A673 (cell line): ENCODE measurements around the gene CCDC149. TPM values are rescaled to one million over a fixed set of nuclear protein-coding genes. Genes with fewer than 3 reads are reported as not detected.

Source experiments
- BruUV-seq: library from RNA; stranded (reverse); fragments of 400-500 nt; replicated peaks from 2 replicates; lab custom pipeline; 2021; lab: Mats Ljungman, UMichigan
- CTCF ChIA-PET: fragments of 300-600 bp; sonication (Branson Sonifier 250); formaldehyde crosslinking; loops from one replicate; lab custom pipeline; 2022; ENCODE audit warnings: antibody characterized with exemption; lab: Charles Lee
- POLR2A ChIA-PET: fragments of 300-600 bp; sonication (Branson Sonifier 250); formaldehyde crosslinking; loops from one replicate; lab custom pipeline; 2022; ENCODE audit warnings: antibody characterized with exemption; ENCODE audit not compliant: low non-redundant PET; lab: Charles Lee
- DNase-seq: peaks from one replicate; pipeline ENCODE4 v3.0.0-alpha.2; 2015; ENCODE audit warnings: low spot score
- H3K27ac ChIP-seq: fragments of 200-600 bp; sonication (generic); 2 replicates; pipeline ENCODE4 v1.5.1; 2016; ENCODE audit warnings: mixed run types, low read depth, mild to moderate bottlenecking, mixed read lengths, antibody characterized with exemption, low read length; ENCODE audit not compliant: poor library complexity, severe bottlenecking
- H3K27me3 ChIP-seq: fragments of 200-600 bp; sonication (generic); replicated peaks from 2 replicates; pipeline ENCODE4 v1.6.1; 2017; ENCODE audit warnings: mixed run types, low read depth, mild to moderate bottlenecking, mixed read lengths, antibody characterized with exemption, low read length; ENCODE audit not compliant: insufficient read depth, poor library complexity
- H3K36me3 ChIP-seq: fragments of 200-600 bp; sonication (generic); 2 replicates; pipeline ENCODE4 v1.6.1; 2016; ENCODE audit warnings: mixed run types, mild to moderate bottlenecking, mixed read lengths, antibody characterized with exemption, low read length; ENCODE audit not compliant: insufficient read depth, poor library complexity, severe bottlenecking
- H3K4me1 ChIP-seq: fragments of 200-600 bp; sonication (generic); 2 replicates; pipeline ENCODE4 v1.6.1; 2017; ENCODE audit warnings: mixed run types, mild to moderate bottlenecking, mixed read lengths, antibody characterized with exemption, low read length; ENCODE audit not compliant: insufficient read depth, poor library complexity, severe bottlenecking
- H3K4me3 ChIP-seq: fragments of 200-600 bp; sonication (generic); 2 replicates; pipeline ENCODE4 v1.5.1; 2016; ENCODE audit warnings: low read depth, mixed run types, mild to moderate bottlenecking, mixed read lengths, low read length; ENCODE audit not compliant: poor library complexity, severe bottlenecking
- H3K9me3 ChIP-seq: fragments of 200-600 bp; sonication (generic); 2 replicates; pipeline ENCODE4 v1.6.1; 2016; ENCODE audit warnings: mixed run types, low read depth, mild to moderate bottlenecking, mixed read lengths, antibody characterized with exemption, low read length; ENCODE audit not compliant: poor library complexity, severe bottlenecking
- EZH2 ChIP-seq: fragments of 200-600 bp; sonication (generic); IDR thresholded peaks from 2 replicates; pipeline ENCODE4 v1.6.1; 2017; ENCODE audit warnings: borderline replicate concordance, low read depth, mild to moderate bottlenecking, mixed read lengths, antibody characterized with exemption, low read length; ENCODE audit not compliant: poor library complexity, severe bottlenecking
- intact Hi-C: fragments of 100-400 bp; cut with micrococcal nuclease; formaldehyde crosslinking; loops from one replicate; pipeline ENCODE4 v1.10.0; 2022; ENCODE audit not compliant: unreplicated experiment
- total RNA-seq: library from RNA; stranded (reverse); gene quantifications from 2 replicates; pipeline ENCODE4 v1.2.3, GENCODE V29; 2021
- TF ChIP-seq, protein P1 (sequence below): fragments of 300-800, 200-600 bp; sonication (generic); conservative IDR thresholded peaks from 2 replicates; pipeline ENCODE4 v1.5.1; 2017; ENCODE audit warnings: low read depth, mild to moderate bottlenecking, antibody characterized with exemption, low read length, moderate library complexity, mixed read lengths

CCDC149 gene
- total RNA-seq, 1 experiment from 2014 or later: 2.8 TPM

DNA sequence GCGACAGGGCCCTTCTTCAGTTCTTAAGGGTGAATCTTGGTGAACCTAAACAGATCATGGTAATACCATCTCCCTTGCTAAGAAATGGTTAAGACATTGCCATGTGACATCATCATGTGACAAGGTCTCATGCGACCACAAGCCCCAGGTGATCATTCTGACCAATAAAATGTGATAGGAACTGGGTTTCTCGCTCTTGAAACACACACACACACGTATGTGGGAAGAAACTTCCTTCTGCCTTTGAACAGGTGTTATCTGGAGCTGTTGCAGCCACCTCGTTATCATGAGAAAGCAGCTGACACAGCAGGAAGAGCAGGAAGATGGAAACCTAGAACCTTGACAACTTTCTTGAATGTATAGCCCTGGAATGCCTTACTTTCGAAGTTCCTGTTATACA lies 107.3 kb downstream of the CCDC149 start:
- H3K4me1 ChIP-seq: peaks cover 4% of the 10 kb centered on the region
- no peak overlapping the region for H3K4me3 ChIP-seq
- peaks cover 34% of the 10 kb centered on the region for H3K27me3 ChIP-seq
- BruUV-seq: no TSS peak
- intact Hi-C loops: no loop called here
- TF ChIP-seq, protein P1, sequence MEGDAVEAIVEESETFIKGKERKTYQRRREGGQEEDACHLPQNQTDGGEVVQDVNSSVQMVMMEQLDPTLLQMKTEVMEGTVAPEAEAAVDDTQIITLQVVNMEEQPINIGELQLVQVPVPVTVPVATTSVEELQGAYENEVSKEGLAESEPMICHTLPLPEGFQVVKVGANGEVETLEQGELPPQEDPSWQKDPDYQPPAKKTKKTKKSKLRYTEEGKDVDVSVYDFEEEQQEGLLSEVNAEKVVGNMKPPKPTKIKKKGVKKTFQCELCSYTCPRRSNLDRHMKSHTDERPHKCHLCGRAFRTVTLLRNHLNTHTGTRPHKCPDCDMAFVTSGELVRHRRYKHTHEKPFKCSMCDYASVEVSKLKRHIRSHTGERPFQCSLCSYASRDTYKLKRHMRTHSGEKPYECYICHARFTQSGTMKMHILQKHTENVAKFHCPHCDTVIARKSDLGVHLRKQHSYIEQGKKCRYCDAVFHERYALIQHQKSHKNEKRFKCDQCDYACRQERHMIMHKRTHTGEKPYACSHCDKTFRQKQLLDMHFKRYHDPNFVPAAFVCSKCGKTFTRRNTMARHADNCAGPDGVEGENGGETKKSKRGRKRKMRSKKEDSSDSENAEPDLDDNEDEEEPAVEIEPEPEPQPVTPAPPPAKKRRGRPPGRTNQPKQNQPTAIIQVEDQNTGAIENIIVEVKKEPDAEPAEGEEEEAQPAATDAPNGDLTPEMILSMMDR: no peak
- no peak for TF ChIP-seq EZH2
- CTCF ChIA-PET: no interaction called here
- H3K9me3 ChIP-seq: no peaks in the 10 kb centered on the region
- no peak overlapping the region for H3K27ac ChIP-seq
- no peaks in the 10 kb centered on the region for H3K36me3 ChIP-seq
- no peak for DNase-seq
- POLR2A ChIA-PET: no interaction called here

- intact Hi-C loops: no loop called here
- H3K27me3 ChIP-seq: peaks cover 39% of the 10 kb centered on the region
- CTCF ChIA-PET: no interaction called here
- TF ChIP-seq, protein P1: no peak
- TF ChIP-seq EZH2: no peak
- no peaks in the 10 kb centered on the region for H3K9me3 ChIP-seq
- BruUV-seq: no TSS peak
- POLR2A ChIA-PET: no interaction called here
- no peaks in the 10 kb centered on the region for H3K36me3 ChIP-seq
- H3K4me3 ChIP-seq: no peak overlapping the region
- H3K27ac ChIP-seq: no peak overlapping the region
- H3K4me1 ChIP-seq: peaks cover 9% of the 10 kb centered on the region
- no peak for DNase-seq
Measured at GRCh38 chr4:24805067-24805466, 107.8 kb downstream of the CCDC149 start.

DNA sequence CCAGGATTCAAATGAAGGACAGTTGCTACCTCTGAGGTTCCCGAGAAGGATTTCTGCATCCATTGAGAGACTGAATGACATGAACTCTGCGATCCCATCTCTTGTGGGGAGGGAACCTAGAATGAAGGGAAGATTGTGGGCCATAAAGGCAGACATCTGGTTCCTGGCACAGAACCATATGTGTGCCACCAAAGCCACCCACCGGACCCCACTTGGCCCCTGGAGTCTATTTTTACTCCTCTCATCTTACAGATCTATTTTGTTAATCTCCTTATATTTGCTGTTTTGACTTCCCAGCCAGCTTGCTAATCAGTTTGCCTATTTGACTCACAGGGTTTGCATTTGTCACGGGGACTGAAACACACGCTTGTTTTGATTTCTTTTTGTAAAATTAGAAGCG lies 110.2 kb downstream of the CCDC149 start:
- no peak for TF ChIP-seq EZH2
- TF ChIP-seq, protein P1: no peak
- ChIA-PET POLR2A (no interaction called here), CTCF (no interaction called here)
- DNase-seq: no peak
- BruUV-seq: no TSS peak
- Histone ChIP-seq H3K27me3 (peaks cover 62% of the 10 kb centered on the region), H3K36me3 (no peaks in the 10 kb centered on the region), H3K4me1 (peaks cover 9% of the 10 kb centered on the region), H3K27ac (no peak overlapping the region), H3K9me3 (no peaks in the 10 kb centered on the region), H3K4me3 (no peak overlapping the region)
- intact Hi-C loops: no loop called here
